ENCODE data around the gene LRRC26.
"Not testable (repeated sequence)": the region's sequence is repeated elsewhere in the genome, so short reads cannot be mapped to it uniquely, and the experiment has no call there.

The LRRC26 gene

GRCh38 chr9:137149363-137149762, 20.5 kb downstream of the LRRC26 start:
- no peak for DNase-seq

GRCh38 chr9:137148661-137149060, 21.2 kb downstream of the LRRC26 start:
- DNase-seq, result no peak

GRCh38 chr9:137148242-137148641, 21.6 kb downstream of the LRRC26 start:
- no peak for DNase-seq

GRCh38 chr9:137147793-137148160, 22.1 kb downstream of the LRRC26 start:
- no peak for DNase-seq

GRCh38 chr9:137147091-137147792, 22.6 kb downstream of the LRRC26 start:
- DNase-seq, result no peak

- no peak for DNase-seq
Measured at GRCh38 chr9:137146527-137146918, 23.3 kb downstream of the LRRC26 start.

GRCh38 chr9:137145731-137146526, 23.9 kb downstream of the LRRC26 start:
- DNase-seq, result no peak

GRCh38 chr9:137143459-137143858, 26.4 kb downstream of the LRRC26 start:
- DNase-seq, result no peak

- no peak for DNase-seq
Measured at GRCh38 chr9:137141976-137142936, 27.6 kb downstream of the LRRC26 start.

GRCh38 chr9:137141050-137141810, 28.6 kb downstream of the LRRC26 start:
- no peak for DNase-seq

- no peak for DNase-seq
Measured at GRCh38 chr9:137140151-137141012, 29.5 kb downstream of the LRRC26 start.

GRCh38 chr9:137139468-137140150, 30.2 kb downstream of the LRRC26 start:
- DNase-seq, result no peak

GRCh38 chr9:137138722-137139467, 31.0 kb downstream of the LRRC26 start, which contains the start of gene GRIN1:
GRIN1 (plus strand) TSS chr9:137139154; CDS start chr9:137139487, 333 bp downstream.
- DNase-seq, result no peak

GRCh38 chr9:137138058-137138721, 31.7 kb downstream of the LRRC26 start:
- peak in 1 of 2 experiments; percentile 22 for DNase-seq

- no peak for DNase-seq
Measured at GRCh38 chr9:137136881-137137607, 32.8 kb downstream of the LRRC26 start.

- DNase-seq, result no peak
Measured at GRCh38 chr9:137136261-137136880, 33.5 kb downstream of the LRRC26 start.

GRCh38 chr9:137135154-137135553, 34.7 kb downstream of the LRRC26 start:
- DNase-seq, result not testable (repeated sequence)

GRCh38 chr9:137134191-137134590, 35.7 kb downstream of the LRRC26 start:
- no peak for DNase-seq
